HepG2 (cell line): ENCODE results near the gene ADAMTSL4. TPM values are rescaled to one million over a fixed set of nuclear protein-coding genes. Genes with fewer than 3 reads are reported as not detected.
A peak's percentile ranks its signal among the peaks of the same experiment; 100 is the strongest.

ENCODE experiments used
- ATM ChIP-seq: fragments of 450-650 bp; IDR thresholded peaks from 2 replicates; pipeline ENCODE4 v1.7.1; 2017; ENCODE audit warnings: mild to moderate bottlenecking, borderline replicate concordance
- BORCS8-MEF2B ChIP-seq: sonication (generic); formaldehyde crosslinking; IDR thresholded peaks from 2 replicates; pipeline ENCODE4 v1.8.0; 2022; ENCODE audit warnings: mild to moderate bottlenecking, missing genetic modification reagents
- BRD4 ChIP-seq: sonication (generic); formaldehyde crosslinking; IDR thresholded peaks from 2 replicates; pipeline ENCODE4 v1.4.0; 2020; ENCODE audit warnings: missing genetic modification reagents
- CSRNP2 ChIP-seq: sonication (generic); formaldehyde crosslinking; conservative IDR thresholded peaks from 2 replicates; pipeline ENCODE4 v1.8.0; 2022; ENCODE audit warnings: low read depth, missing genetic modification reagents
- DNMT1 ChIP-seq: sonication (generic); formaldehyde crosslinking; IDR thresholded peaks from 2 replicates; pipeline ENCODE4 v1.5.1; 2020; ENCODE audit warnings: mild to moderate bottlenecking, missing genetic modification reagents
- GTF3A ChIP-seq: sonication (generic); formaldehyde crosslinking; conservative IDR thresholded peaks from 2 replicates; pipeline ENCODE4 v1.4.0; 2020; ENCODE audit warnings: mild to moderate bottlenecking, missing genetic modification reagents
- KDM1A ChIP-seq: IDR thresholded peaks from 2 replicates; pipeline ENCODE4 v1.6.1; 2016; ENCODE audit warnings: missing compliant biosample characterization
- KDM2A ChIP-seq: sonication (generic); formaldehyde crosslinking; IDR thresholded peaks from 2 replicates; pipeline ENCODE4 v1.4.0; 2020; ENCODE audit warnings: low read depth, missing genetic modification reagents, borderline replicate concordance
- LBX2 ChIP-seq: sonication (generic); formaldehyde crosslinking; IDR thresholded peaks from 2 replicates; pipeline ENCODE4 v1.5.0; 2020; ENCODE audit warnings: missing genetic modification reagents, mild to moderate bottlenecking, borderline replicate concordance
- NFE2 ChIP-seq: sonication (generic); formaldehyde crosslinking; IDR thresholded peaks from 2 replicates; pipeline ENCODE4 v1.4.0; 2020; ENCODE audit warnings: missing genetic modification reagents
- PHF20 ChIP-seq: sonication (generic); formaldehyde crosslinking; IDR thresholded peaks from 2 replicates; pipeline ENCODE4 v1.5.0; 2020; ENCODE audit warnings: mild to moderate bottlenecking, missing genetic modification reagents
- RERE ChIP-seq: IDR thresholded peaks from 2 replicates; pipeline ENCODE4 v1.6.1; 2016; ENCODE audit warnings: low read depth, missing genetic modification reagents, missing compliant biosample characterization
- SP140L ChIP-seq: sonication (generic); formaldehyde crosslinking; IDR thresholded peaks from 2 replicates; pipeline ENCODE4 v1.4.0; 2020; ENCODE audit warnings: missing genetic modification reagents, borderline replicate concordance
- TBL1XR1 ChIP-seq: fragments of 150-350 bp; IDR thresholded peaks from 2 replicates; pipeline ENCODE4 v1.6.1; 2014; ENCODE audit warnings: borderline replicate concordance, low read length; ENCODE audit not compliant: partially characterized antibody
- TSC22D2 ChIP-seq: sonication (generic); formaldehyde crosslinking; IDR thresholded peaks from 2 replicates; pipeline ENCODE4 v1.5.1; 2020; ENCODE audit warnings: missing genetic modification reagents, mild to moderate bottlenecking, borderline replicate concordance
- ZMYM2 ChIP-seq: sonication (generic); formaldehyde crosslinking; IDR thresholded peaks from 2 replicates; pipeline ENCODE4 v1.8.0; 2022; ENCODE audit warnings: mild to moderate bottlenecking, missing genetic modification reagents
- ZMYM3 ChIP-seq: sonication (generic); formaldehyde crosslinking; IDR thresholded peaks from 2 replicates; pipeline ENCODE4 v1.5.1; 2020; ENCODE audit warnings: mild to moderate bottlenecking, missing genetic modification reagents
- ZNF207 ChIP-seq: fragments of 450-650 bp; IDR thresholded peaks from 2 replicates; pipeline ENCODE4 v1.6.1; 2016; ENCODE audit warnings: antibody characterized with exemption, borderline replicate concordance
- ZNF225 ChIP-seq: sonication (generic); formaldehyde crosslinking; IDR thresholded peaks from 2 replicates; pipeline ENCODE4 v1.4.0; 2020; ENCODE audit warnings: mild to moderate bottlenecking, missing genetic modification reagents
- ZNF260 ChIP-seq: sonication (generic); formaldehyde crosslinking; IDR thresholded peaks from 2 replicates; pipeline ENCODE4 v1.4.0; 2020; ENCODE audit warnings: missing genetic modification reagents, low read depth, mild to moderate bottlenecking, borderline replicate concordance
- ZNF34 ChIP-seq: sonication (generic); formaldehyde crosslinking; IDR thresholded peaks from 2 replicates; pipeline ENCODE4 v1.4.0; 2020; ENCODE audit warnings: mild to moderate bottlenecking, missing genetic modification reagents, borderline replicate concordance
- ZNF784 ChIP-seq: sonication (generic); formaldehyde crosslinking; IDR thresholded peaks from 2 replicates; pipeline ENCODE4 v1.5.1; 2020; ENCODE audit warnings: missing genetic modification reagents, mild to moderate bottlenecking, borderline replicate concordance
- polyA plus RNA-seq, 8 experiments: library from polyadenylated mRNA; depleted of rRNA in 3 of 8; stranded (reverse) in 7 of 8; unstranded in 1 of 8; fragments of >200 nt; fragmentation: Illumina TruSeq in 4 of 8; extraction: Trizol in 4 of 8; gene quantifications; 2 replicates each; pipeline versions ENCODE4 v1.2.1 to v1.2.3, GENCODE V29; 2011 to 2016; ENCODE audit warnings: low read depth in 4 of 8, missing spikeins in 1 of 8, mixed read lengths in 1 of 8; ENCODE audit not compliant: insufficient read depth in 1 of 8
- total RNA-seq, 5 experiments: library from RNA; depleted of rRNA; stranded (reverse); fragments of >200 nt; fragmentation: Illumina TruSeq; extraction: Trizol; gene quantifications; 2 replicates each; pipeline ENCODE4 v1.2.3, GENCODE V29; 2016; ENCODE audit warnings: low read depth in 1 of 5

ADAMTSL4 gene
- total and polyA plus RNA-seq, 2 of the 13 experiments (the other 11 are each of a cell fraction or from before 2014, with no cell fraction given), result 3.9 to 16.4 TPM

- TF ChIP-seq ZNF207, result no peak
- TF ChIP-seq ZMYM2 (CRISPR knock-in tag), result no peak
- no peak for TF ChIP-seq LBX2 (CRISPR knock-in tag)
- peak; percentile 56; the same call in 1 of the 2 replicates for TF ChIP-seq KDM2A (CRISPR knock-in tag)
- no peak for TF ChIP-seq ZNF34
- TF ChIP-seq KDM1A (CRISPR knock-in tag), result no peak
- TF ChIP-seq BRD4 (CRISPR knock-in tag), result peak; percentile 42; the same call in 1 of the 2 replicates
- TF ChIP-seq SP140L (CRISPR knock-in tag), result no peak; the same call in 1 of the 2 replicates
- no peak for TF ChIP-seq ZNF260 (CRISPR knock-in tag)
- no peak for TF ChIP-seq DNMT1 (CRISPR knock-in tag)
- no peak; the same call in 1 of the 2 replicates for TF ChIP-seq PHF20 (CRISPR knock-in tag)
- TF ChIP-seq TBL1XR1, result peak; percentile 40
- TF ChIP-seq TSC22D2 (CRISPR knock-in tag), result no peak; the same call in 1 of the 2 replicates
- TF ChIP-seq ATM, result no peak
- TF ChIP-seq NFE2 (CRISPR knock-in tag), result no peak
- TF ChIP-seq ZNF784 (CRISPR knock-in tag), result 0 out of 2 replicates have a peak, but pooled peaks have one; percentile 20
- TF ChIP-seq ZNF225 (CRISPR knock-in tag), result no peak; the same call in 1 of the 2 replicates
- no peak for TF ChIP-seq ZMYM3 (CRISPR knock-in tag)
- no peak for TF ChIP-seq CSRNP2
- no peak for TF ChIP-seq BORCS8-MEF2B
- no peak for TF ChIP-seq RERE (CRISPR knock-in tag)
- no peak for TF ChIP-seq GTF3A (CRISPR knock-in tag)
Observed at GRCh38 chr1:150579110-150579944, 30.1 kb downstream of the ADAMTSL4 start, which contains the start of gene MCL1 (continued).
